H1 (cell line): ENCODE results near the gene ZNF776. TPM values are rescaled to one million over a fixed set of nuclear protein-coding genes. Genes with fewer than 3 reads are reported as not detected.

Source experiments
- CTCF ChIA-PET: fragments of 300-600 bp; sonication (Branson Sonifier 250); formaldehyde crosslinking; loops from one replicate; lab custom pipeline; 2021; ENCODE audit not compliant: partially characterized antibody; lab: Charles Lee
- POLR2A ChIA-PET: fragments of 300-600 bp; sonication (Branson Sonifier 250); formaldehyde crosslinking; loops from one replicate; lab custom pipeline; 2021; ENCODE audit warnings: inconsistent platforms; ENCODE audit not compliant: partially characterized antibody; lab: Charles Lee
- DNase-seq, 2 experiments: peaks; one replicate each; pipeline versions ENCODE4 v3.0.0 to v3.0.0-alpha.2; 2010 to 2022; ENCODE audit warnings: low spot score in 2 of 2, low read depth in 1 of 2, mixed read lengths in 1 of 2
- FAIRE-seq: peaks from 2 replicates; lab custom pipeline; 2011; peaks lifted over from hg19 to GRCh38; lab: Jason Lieb, UNC
- H2AFZ ChIP-seq: 2 replicates; pipeline ENCODE4 v1.8.1; 2012; ENCODE audit warnings: low read length, inconsistent platforms
- H2AK5ac ChIP-seq: 2 replicates; pipeline ENCODE4 v1.6.1; 2013; ENCODE audit warnings: low read depth, low read length
- H2BK120ac ChIP-seq: replicated peaks from 2 replicates; pipeline ENCODE3; 2013; ENCODE audit warnings: low read depth, low read length, inconsistent platforms
- H2BK12ac ChIP-seq: 2 replicates; pipeline ENCODE4 v1.6.1; 2013; ENCODE audit warnings: low read depth, low read length
- H2BK15ac ChIP-seq: 2 replicates; pipeline ENCODE4 v1.6.1; 2013; ENCODE audit warnings: low read length
- H2BK20ac ChIP-seq: 2 replicates; pipeline ENCODE4 v1.6.1; 2013; ENCODE audit warnings: low read length
- H2BK5ac ChIP-seq: 2 replicates; pipeline ENCODE4 v1.6.1; 2013; ENCODE audit warnings: low read depth, low read length
- H3K14ac ChIP-seq: 2 replicates; pipeline ENCODE4 v1.6.1; 2013; ENCODE audit warnings: inconsistent platforms; ENCODE audit not compliant: insufficient read length
- H3K18ac ChIP-seq: 2 replicates; pipeline ENCODE4 v1.6.1; 2013; ENCODE audit warnings: low read length; ENCODE audit errors: extremely low read depth
- H3K23ac ChIP-seq: 2 replicates; pipeline ENCODE4 v1.6.1; 2013; ENCODE audit warnings: inconsistent platforms; ENCODE audit not compliant: insufficient read length
- H3K23me2 ChIP-seq: 2 replicates; pipeline ENCODE4 v1.6.1; 2013; ENCODE audit warnings: low read depth, low read length
- H3K27ac ChIP-seq: 2 replicates; pipeline ENCODE4 v1.6.1; 2011; ENCODE audit warnings: low read depth, low read length, inconsistent platforms
- H3K27me3 ChIP-seq, 4 experiments: replicated peaks in 1 of 4; 1 replicate in 1 of 4; 2 replicates in 3 of 4; pipeline versions ENCODE4 v1.6.1 to v1.8.1; 2011 to 2013; ENCODE audit warnings: low read length in 3 of 4, mild to moderate bottlenecking in 3 of 4, inconsistent platforms in 2 of 4, mixed read lengths in 2 of 4, moderate library complexity in 1 of 4; ENCODE audit not compliant: control insufficient read depth in 3 of 4, insufficient read depth in 3 of 4; ENCODE audit errors: extremely low read depth in 1 of 4
- H3K36me3 ChIP-seq, 4 experiments: 2 replicates each; pipeline versions ENCODE4 v1.6.1 to v1.8.1; 2011 to 2013; ENCODE audit warnings: mild to moderate bottlenecking in 4 of 4, low read length in 3 of 4, moderate library complexity in 2 of 4, control low read depth in 1 of 4, inconsistent platforms in 1 of 4; ENCODE audit not compliant: insufficient read depth in 4 of 4, control insufficient read depth in 2 of 4
- H3K4ac ChIP-seq: replicated peaks from 2 replicates; pipeline ENCODE3; 2013; ENCODE audit warnings: low read length, low read depth, mixed read lengths, inconsistent platforms; ENCODE audit not compliant: insufficient read length
- H3K4me1 ChIP-seq, 4 experiments: replicated peaks in 1 of 4; 1 replicate in 1 of 4; 2 replicates in 3 of 4; pipeline versions ENCODE4 v1.6.1 to v1.8.1; 2011 to 2013; ENCODE audit warnings: low read length in 3 of 4, inconsistent platforms in 2 of 4, mixed read lengths in 1 of 4; ENCODE audit not compliant: insufficient read depth in 4 of 4, control insufficient read depth in 3 of 4
- H3K4me2 ChIP-seq, 2 experiments: 2 replicates each; pipeline versions ENCODE4 v1.6.1 to v1.8.1; 2011 to 2013; ENCODE audit warnings: low read depth in 2 of 2, low read length in 2 of 2, control low read depth in 1 of 2, inconsistent platforms in 1 of 2, mild to moderate bottlenecking in 1 of 2; ENCODE audit not compliant: insufficient read depth in 1 of 2
- H3K4me3 ChIP-seq, 4 experiments: fragments of 200-600, 300-600 bp in 1 of 4; sonication (generic), shearing (Covaris generic), sonication (Bioruptor Twin) in 1 of 4; 2 replicates each; pipeline versions ENCODE4 v1.5.1 to v1.8.1; 2011 to 2016; ENCODE audit warnings: low read length in 4 of 4, low read depth in 3 of 4, control low read depth in 2 of 4, inconsistent platforms in 2 of 4, mild to moderate bottlenecking in 2 of 4, mixed read lengths in 1 of 4, moderate library complexity in 1 of 4; ENCODE audit not compliant: insufficient read depth in 2 of 4; ENCODE audit errors: extremely low read depth in 1 of 4
- H3K56ac ChIP-seq: replicated peaks from 2 replicates; pipeline ENCODE3; 2013; ENCODE audit warnings: low read depth, mild to moderate bottlenecking, mixed read lengths, low read length, inconsistent platforms; ENCODE audit not compliant: insufficient read length
- H3K79me1 ChIP-seq: 2 replicates; pipeline ENCODE4 v1.6.1; 2013; ENCODE audit warnings: low read depth, low read length, control low read depth
- H3K79me2 ChIP-seq, 2 experiments: 2 replicates each; pipeline versions ENCODE4 v1.6.1 to v1.8.1; 2012 to 2013; ENCODE audit warnings: low read length in 2 of 2, mild to moderate bottlenecking in 2 of 2, inconsistent platforms in 1 of 2; ENCODE audit not compliant: insufficient read depth in 2 of 2, control insufficient read depth in 1 of 2
- H3K9ac ChIP-seq, 4 experiments: replicated peaks in 1 of 4; 1 replicate in 1 of 4; 2 replicates in 3 of 4; pipeline versions ENCODE4 v1.6.1 to v1.8.1; 2011 to 2013; ENCODE audit warnings: low read depth in 3 of 4, low read length in 3 of 4, control low read depth in 2 of 4, mild to moderate bottlenecking in 2 of 4, moderate library complexity in 2 of 4, inconsistent platforms in 1 of 4; ENCODE audit errors: extremely low read depth in 1 of 4
- H3K9me3 ChIP-seq, 2 experiments: 2 replicates each; pipeline versions ENCODE4 v1.6.1 to v1.8.1; 2012 to 2013; ENCODE audit warnings: mild to moderate bottlenecking in 2 of 2, moderate library complexity in 2 of 2, control low read depth in 1 of 2, inconsistent platforms in 1 of 2, low read depth in 1 of 2, low read length in 1 of 2, mixed read lengths in 1 of 2; ENCODE audit not compliant: insufficient read depth in 2 of 2
- H4K20me1 ChIP-seq, 2 experiments: replicated peaks in 1 of 2; 2 replicates each; pipeline versions ENCODE3 to v1.8.1; 2011 to 2013; ENCODE audit warnings: inconsistent platforms in 2 of 2, low read length in 2 of 2, mild to moderate bottlenecking in 1 of 2; ENCODE audit not compliant: insufficient read depth in 2 of 2, control insufficient read depth in 1 of 2
- H4K5ac ChIP-seq: 2 replicates; pipeline ENCODE4 v1.6.1; 2013; ENCODE audit warnings: low read length, low read depth, mixed read lengths, inconsistent platforms; ENCODE audit not compliant: insufficient read length
- H4K8ac ChIP-seq: 2 replicates; pipeline ENCODE4 v1.8.0; 2013; ENCODE audit warnings: mild to moderate bottlenecking, moderate library complexity, low read length, inconsistent platforms; ENCODE audit not compliant: insufficient read depth; ENCODE audit errors: extremely low read depth
- H4K91ac ChIP-seq: replicated peaks from 2 replicates; pipeline ENCODE3; 2013; ENCODE audit warnings: low read length, mixed read lengths, inconsistent platforms; ENCODE audit not compliant: insufficient read length
- CEBPB ChIP-seq: IDR thresholded peaks from 2 replicates; pipeline ENCODE4 v1.6.1; 2012; ENCODE audit warnings: low read depth, low read length
- CTCF ChIP-seq, 3 experiments: IDR thresholded peaks; 1 replicate in 2 of 3; 2 replicates in 1 of 3; pipeline versions ENCODE4 v1.5.1 to v1.6.1; 2011; ENCODE audit warnings: low read length in 3 of 3, mild to moderate bottlenecking in 3 of 3, inconsistent platforms in 2 of 3, low read depth in 1 of 3, moderate library complexity in 1 of 3; ENCODE audit not compliant: insufficient read depth in 1 of 3; ENCODE audit errors: control extremely low read depth in 1 of 3
- EP300 ChIP-seq, 2 experiments: IDR thresholded peaks; 1 replicate in 1 of 2; 2 replicates in 1 of 2; pipeline ENCODE4 v1.6.1; 2011 to 2012; ENCODE audit warnings: low read depth in 2 of 2, low read length in 2 of 2, mild to moderate bottlenecking in 2 of 2, borderline replicate concordance in 1 of 2, inconsistent platforms in 1 of 2, moderate library complexity in 1 of 2
- HDAC6 ChIP-seq: IDR thresholded peaks from one replicate; pipeline ENCODE4 v1.7.1; 2012; ENCODE audit warnings: low read depth, mild to moderate bottlenecking, inconsistent platforms, low read length, moderate library complexity
- POLR2A ChIP-seq, 2 experiments: IDR thresholded peaks; 1 replicate in 1 of 2; 2 replicates in 1 of 2; pipeline ENCODE4 v1.6.1; 2011; ENCODE audit warnings: low read depth in 2 of 2, low read length in 2 of 2, mild to moderate bottlenecking in 2 of 2; ENCODE audit errors: control extremely low read depth in 1 of 2
- POLR2AphosphoS5 ChIP-seq: IDR thresholded peaks from 2 replicates; pipeline ENCODE4 v1.6.1; 2011; ENCODE audit warnings: low read depth, low read length
- RBBP5 ChIP-seq: IDR thresholded peaks from 2 replicates; pipeline ENCODE4 v1.7.1; 2012; ENCODE audit warnings: low read depth, mild to moderate bottlenecking, inconsistent platforms, low read length, moderate library complexity, borderline replicate concordance
- SIRT6 ChIP-seq: IDR thresholded peaks from one replicate; pipeline ENCODE4 v1.7.1; 2012; ENCODE audit warnings: low read length, inconsistent platforms
- TAF1 ChIP-seq: IDR thresholded peaks from 2 replicates; pipeline ENCODE4 v1.6.1; 2011; ENCODE audit warnings: mild to moderate bottlenecking, low read depth, low read length
- WGBS, 2 experiments: shearing (Covaris generic) in 1 of 2; methylation state at CpG; one replicate each; pipeline versions ENCODE4 v1.1.6 to v1.1.7; 2013 to 2015; ENCODE audit warnings: low lambda C conversion rate in 2 of 2, mixed read lengths in 2 of 2, inconsistent platforms in 1 of 2, low coverage in 1 of 2, missing lambda C conversion rate in 1 of 2; ENCODE audit not compliant: insufficient replicate concordance in 2 of 2, insufficient coverage in 1 of 2, insufficient read length in 1 of 2; ENCODE audit errors: extremely low coverage in 1 of 2, missing lambda C conversion rate in 1 of 2; 5-methylcytosine and 5-hydroxymethylcytosine counted together
- polyA plus RNA-seq, 7 experiments: library from polyadenylated mRNA; depleted of rRNA in 3 of 7; stranded (reverse) in 5 of 7; unstranded in 2 of 7; fragments of >200 nt in 5 of 7; fragments of 200-250 nt in 2 of 7; gene quantifications; 1 replicate in 5 of 7; 2 replicates in 1 of 7; 4 replicates in 1 of 7; pipeline versions ENCODE4 v1.2.1 to v1.2.3, GENCODE V29; 2011 to 2013; ENCODE audit warnings: missing spikeins in 2 of 7, mixed read lengths in 2 of 7
- total RNA-seq: library from RNA; stranded (reverse); fragmentation: NEBNext Ultra II Directional; extraction: Animal tissue kit (Norgen Biotek cat#: 25700); gene quantifications from 2 replicates; pipeline ENCODE4 v1.2.1, GENCODE V29; 2021

The ZNF776 gene
- total and polyA plus RNA-seq, 2 of the 8 experiments (the other 6 are each of a cell fraction or from before 2014, with no cell fraction given): 7.8 to 20.5 TPM

GRCh38 chr19:57803594-57804325 lies 57.1 kb downstream of the ZNF776 start:
- H3K79me2 ChIP-seq: peaks cover 0 to 2% of the 10 kb centered on the region in 2 experiments; a peak in 1 of 4 replicates
- peak overlapping the region; percentile 94 for H2BK5ac ChIP-seq
- H3K4me1 ChIP-seq: peaks cover 7 to 23% (median 14%) of the 10 kb centered on the region in 4 experiments
- peak overlapping the region; percentile 22 for H4K91ac ChIP-seq
- H4K5ac ChIP-seq: peak overlapping the region; percentile 91
- no peak overlapping the region; the same call in 1 of the 2 replicates for H2BK15ac ChIP-seq
- H3K56ac ChIP-seq: peak overlapping the region; percentile 77
- CTCF ChIA-PET: interaction anchor here (0.5 to 0.8 kb wide), 2 partner anchors 26 to 41 kb away, joined by 3 to 4 read pairs; partner anchors contain the start of gene ZNF587B
- peak overlapping the region; percentile 72 for H4K8ac ChIP-seq
- peaks cover 10% of the 10 kb centered on the region; the same call in 1 of the 2 replicates for H3K23me2 ChIP-seq
- H3K79me1 ChIP-seq: no peaks in the 10 kb centered on the region
- H2BK20ac ChIP-seq: no peak overlapping the region
- H3K36me3 ChIP-seq: peaks cover 0 to 15% (median 9%) of the 10 kb centered on the region in 4 experiments; a peak in 5 of 8 replicates
- peak overlapping the region; percentile 65; the same call in 1 of the 2 replicates for H2AK5ac ChIP-seq
- DNase-seq (peak in 1 of 2 experiments; percentile 78), FAIRE-seq (peak; percentile 81)
- H3K9ac ChIP-seq: peak overlapping the region; percentile 72 to 95 (median 80)
- peak overlapping the region; percentile 93 for H3K27ac ChIP-seq
- peaks cover 0 to 2% of the 10 kb centered on the region in 2 experiments for H4K20me1 ChIP-seq
- 4% methylated on average over 14 of the region's 19 CpGs; no CpG with 5 or more reads in 1 of the 2 experiments for WGBS, 2 experiments
- peak overlapping the region; percentile 93 for H3K18ac ChIP-seq
- H3K27me3 ChIP-seq: no peaks in the 10 kb centered on the region
- H2BK12ac ChIP-seq: peak overlapping the region; percentile 90; the same call in 1 of the 2 replicates
- no peak overlapping the region for H3K23ac ChIP-seq
- H2AFZ ChIP-seq: no peak overlapping the region
- H3K4me2 ChIP-seq: peak overlapping the region; percentile 69 to 99
- H3K14ac ChIP-seq: no peak overlapping the region
- no peaks in the 10 kb centered on the region for H3K9me3 ChIP-seq
- no peak overlapping the region for H2BK120ac ChIP-seq
- POLR2A ChIA-PET: interaction anchor here (0.6 to 4.8 kb wide), 14 partner anchors 8 to 524 kb away, joined by 3 to 36 read pairs (median 6); partner anchors contain the start of genes ZNF460, ZNF552, ZNF586 and ZNF776
- peak overlapping the region; percentile 49 to 90 (median 74) for H3K4me3 ChIP-seq
- no peak overlapping the region for H3K4ac ChIP-seq
- TF ChIP-seq POLR2AphosphoS5: peak; percentile 71
- TF ChIP-seq CTCF (IDR thresholded peaks at IDR 0.05; ENCODE audit: control extremely low read depth in 1 of 3, insufficient read depth in 1 of 3, low read depth in 1 of 3, low read length in 3 of 3): no peak
- TF ChIP-seq HDAC6: no peak
- TF ChIP-seq SIRT6: no peak
- TF ChIP-seq CEBPB: no peak
- peak in 1 of 2 experiments; percentile 70; a peak in 1 of 3 replicates for TF ChIP-seq EP300 (IDR thresholded peaks at IDR 0.05; ENCODE audit: borderline replicate concordance in 1 of 2, low read depth in 2 of 2, low read length in 2 of 2)
- TF ChIP-seq POLR2A (IDR thresholded peaks at IDR 0.05; ENCODE audit: control extremely low read depth in 1 of 2, low read depth in 2 of 2, low read length in 2 of 2): peak in 1 of 2 experiments; percentile 72
- TF ChIP-seq RBBP5: peak; percentile 3; the same call in 1 of the 2 replicates
- TF ChIP-seq TAF1: peak; percentile 77
